HK-2 (cell line): ENCODE results near the gene ADISSP.

ENCODE experiments used
- DNase-seq: peaks from one replicate; pipeline ENCODE4 v3.0.0-alpha.2; 2018; ENCODE audit not compliant: unreplicated experiment

Gene ADISSP

GRCh38 chr20:3716195-3716834, 51.2 kb downstream of the ADISSP start:
- DNase-seq: peak; percentile 44

DNA sequence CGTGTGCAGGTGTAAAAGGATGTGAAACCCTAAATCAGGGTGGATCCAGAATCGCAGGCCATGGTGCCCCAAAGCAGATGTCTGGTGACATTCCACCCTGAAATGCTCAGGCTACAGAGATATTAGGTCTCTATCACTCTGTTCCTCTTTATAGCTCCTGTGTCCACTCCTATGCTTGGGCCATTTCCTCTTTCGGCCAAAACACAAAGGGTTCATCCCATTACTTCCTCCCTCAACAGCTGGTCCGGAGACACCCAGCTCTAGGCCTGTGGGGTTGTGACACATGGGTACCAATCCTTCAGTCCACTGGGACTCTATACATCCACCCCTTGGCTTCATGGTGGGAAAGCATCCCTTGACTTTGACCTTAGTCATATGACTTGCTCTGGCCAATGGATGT, 53.5 kb downstream of the ADISSP start:
- no peak for DNase-seq

DNA sequence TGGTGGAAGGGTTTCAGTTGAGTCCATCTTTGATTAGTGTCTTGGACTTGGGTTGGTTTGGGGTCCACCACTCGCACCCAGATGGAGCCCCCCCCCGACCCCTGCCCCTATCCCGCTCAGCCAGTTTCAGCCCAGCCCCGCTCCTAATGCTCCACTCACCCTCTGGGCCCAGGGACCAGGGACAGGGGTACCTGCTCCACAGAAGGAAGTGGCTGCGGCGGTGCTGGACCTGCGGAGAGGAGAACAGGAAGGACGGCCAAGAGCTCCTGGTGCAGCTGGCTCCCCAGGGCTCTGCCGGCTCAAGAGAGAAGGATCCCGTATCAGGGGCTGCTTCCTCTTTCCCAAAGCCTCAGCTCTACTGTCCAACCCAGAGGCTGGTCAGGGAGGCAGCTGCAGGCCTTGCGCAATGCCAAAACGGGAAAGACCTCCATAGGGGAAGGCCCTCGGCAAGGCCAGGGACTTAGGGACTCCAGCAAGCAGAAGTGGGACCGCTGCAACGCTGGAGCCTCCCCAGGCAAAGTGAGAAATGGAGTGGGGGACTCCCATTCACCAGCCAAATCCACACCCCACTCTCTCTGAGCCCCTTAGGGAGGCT, 55.2 kb downstream of the ADISSP start, which contains the start of gene SIGLEC1:
Gene SIGLEC1 (minus strand): TSS at position 322 of the 595 bp plus-strand sequence. CDS start 5,472 bp downstream, outside the sequence.
- DNase-seq: no peak

- DNase-seq: no peak
These were observed 56.0 kb downstream of the ADISSP start for GRCh38 chr20:3711484-3711941.

GRCh38 chr20:3710703-3711483, 56.7 kb downstream of the ADISSP start:
- peak; percentile 71 for DNase-seq

GRCh38 chr20:3710011-3710466, 57.5 kb downstream of the ADISSP start:
- DNase-seq: no peak

DNA sequence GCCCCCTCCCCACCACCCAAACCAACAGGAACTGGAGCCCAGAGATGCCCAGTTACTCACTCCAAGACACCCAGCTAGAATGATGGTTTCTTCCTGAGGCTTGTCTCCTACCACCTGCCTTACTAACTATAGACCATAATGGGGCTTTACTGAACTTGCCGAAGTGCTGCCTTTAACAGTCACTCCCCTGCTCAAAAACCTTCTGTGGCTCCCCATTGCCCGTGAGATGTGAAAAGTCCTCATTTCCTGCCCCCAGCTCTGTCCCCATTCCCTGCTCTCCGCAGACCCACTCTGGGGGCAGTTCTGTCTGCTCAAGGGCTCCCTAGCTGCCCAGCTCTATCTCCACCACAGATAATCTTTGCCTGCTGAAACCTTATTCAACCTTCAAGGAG, 60.0 kb downstream of the ADISSP start:
- no peak for DNase-seq

DNA sequence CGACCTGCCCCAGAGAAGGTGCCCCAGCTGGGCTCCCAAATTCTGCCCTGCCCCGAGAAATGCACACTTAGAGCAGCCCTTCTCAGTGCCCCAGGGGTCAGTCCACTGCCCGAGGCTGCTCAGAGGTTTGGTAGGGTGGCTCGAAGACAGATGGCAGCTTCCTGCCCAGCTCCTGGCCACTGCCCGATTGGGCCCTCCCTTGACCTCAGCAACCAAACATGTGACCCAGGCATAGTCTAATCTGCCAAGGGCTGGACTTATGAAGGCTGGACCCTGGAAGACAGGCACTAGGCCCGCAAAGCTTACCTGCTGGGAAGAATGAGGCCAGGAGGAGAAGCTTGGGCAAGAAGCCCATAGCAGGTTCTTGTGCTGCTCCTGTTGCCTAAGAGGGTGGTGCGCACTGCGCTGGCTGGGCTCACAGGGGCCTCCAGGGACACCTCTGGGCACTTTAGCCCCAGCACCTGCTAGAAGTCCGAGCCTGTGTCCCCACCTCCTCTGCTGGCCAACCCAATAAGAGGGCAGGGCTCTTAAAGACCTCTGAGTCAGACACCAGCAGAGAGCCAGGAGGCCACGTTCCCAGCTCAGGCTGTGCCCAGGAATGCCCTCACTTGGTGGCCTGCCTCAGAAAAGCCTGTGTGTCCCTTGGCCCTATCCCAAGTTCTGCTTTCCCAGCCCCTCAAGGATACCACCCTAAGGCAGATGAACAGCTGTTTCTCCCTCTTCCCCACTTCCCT, 60.6 kb downstream of the ADISSP start:
- no peak for DNase-seq

DNA sequence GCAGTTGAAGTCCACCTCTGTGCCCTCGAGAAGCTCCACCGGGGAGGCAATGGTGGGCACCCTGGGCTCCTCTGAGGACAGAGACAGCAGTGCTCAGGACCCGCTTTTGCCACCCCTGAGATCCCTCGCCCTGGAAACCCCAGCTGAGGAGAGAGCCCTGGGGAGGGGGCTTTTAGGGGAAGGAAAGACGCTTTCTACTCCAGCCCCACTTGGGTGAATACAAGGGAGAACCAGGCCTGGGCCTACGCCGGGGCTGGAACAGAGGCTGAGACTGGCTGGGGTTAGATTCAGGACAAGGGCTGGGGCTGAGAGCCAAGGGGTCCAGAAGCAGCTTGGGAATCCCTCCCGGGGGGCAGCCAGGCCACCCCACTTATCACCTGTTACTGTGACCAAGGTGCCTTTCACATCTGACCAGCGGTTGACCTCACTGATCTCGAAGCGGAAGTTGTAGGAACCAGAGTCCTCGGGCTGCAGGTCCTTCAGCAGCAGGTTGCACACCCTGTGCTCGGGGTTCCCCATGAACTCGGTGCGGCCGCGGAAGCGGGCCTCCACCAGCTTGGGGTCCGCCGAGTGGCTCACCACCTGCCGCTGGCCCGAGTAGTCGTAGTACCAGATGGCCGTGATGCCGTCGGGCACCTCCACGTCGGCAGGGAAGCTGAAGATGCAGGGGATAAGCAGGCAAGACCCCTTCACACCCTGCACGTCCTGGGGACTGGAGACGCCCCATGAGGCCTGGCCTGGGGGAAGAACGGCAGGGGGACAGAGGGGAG, 61.4 kb downstream of the ADISSP start:
- no peak for DNase-seq

DNA sequence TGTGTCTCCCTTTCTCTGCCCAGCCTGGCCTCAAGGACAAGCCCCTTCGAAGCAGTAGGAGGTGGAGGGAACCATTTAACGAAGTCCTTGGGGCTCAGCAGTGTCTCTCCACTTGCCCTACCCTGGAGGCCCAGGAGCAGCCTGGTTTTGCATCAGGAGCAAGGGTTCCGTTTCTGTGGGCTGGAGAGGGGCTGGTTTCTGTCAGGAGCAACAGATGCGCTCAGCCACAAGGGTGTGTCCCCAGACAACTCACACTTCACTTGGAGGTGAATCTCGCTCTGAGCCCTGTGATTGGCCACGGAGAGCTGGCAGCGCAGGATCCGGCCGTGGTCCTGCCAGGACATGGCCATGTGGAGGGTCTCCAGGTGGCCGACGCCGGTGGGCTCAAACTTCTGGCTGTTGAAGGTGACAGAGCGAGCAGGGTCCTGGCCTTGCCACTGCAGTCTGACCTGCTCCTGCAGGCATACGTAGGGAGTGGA, 62.0 kb downstream of the ADISSP start:
- no peak for DNase-seq

DNA sequence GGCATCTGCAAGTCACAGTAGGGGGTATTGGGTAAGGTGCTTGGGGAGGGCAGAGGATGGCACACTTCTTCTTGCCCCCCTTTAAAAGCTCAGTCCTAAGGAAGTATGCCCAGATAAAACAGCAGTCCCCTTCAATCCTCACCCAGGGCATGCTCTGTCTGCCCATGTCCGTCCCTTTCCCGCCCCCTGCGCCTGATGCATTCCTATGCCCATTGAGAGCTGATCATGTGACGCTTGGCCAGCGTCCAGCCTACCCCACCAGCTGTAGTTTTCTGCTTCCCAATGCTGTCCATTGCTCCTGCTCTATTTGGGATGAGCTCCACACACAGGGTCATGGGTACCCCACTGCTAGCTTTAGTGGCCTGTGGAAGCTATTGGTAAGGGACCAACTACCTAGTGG, 63.5 kb downstream of the ADISSP start:
- no peak for DNase-seq
